HEK293 (cell line): Measurements from ENCODE around the gene ZEB2.

Experiments
- CTCF ChIP-seq: fragments of 450-650 bp; formaldehyde crosslinking; IDR thresholded peaks from 2 replicates; pipeline ENCODE4 v1.5.1; 2016; ENCODE audit warnings: missing biosample characterization, missing genetic modification characterization
- PBX3 ChIP-seq: sonication (generic); formaldehyde crosslinking; IDR thresholded peaks from 2 replicates; pipeline ENCODE4 v1.8.1; 2022; ENCODE audit warnings: mild to moderate bottlenecking, moderate library complexity, missing genetic modification reagents
- ZNF26 ChIP-seq: fragments of 450-650 bp; formaldehyde crosslinking; IDR thresholded peaks from 2 replicates; pipeline ENCODE4 v1.5.1; 2016; ENCODE audit warnings: missing biosample characterization, missing genetic modification characterization

- no peak for TF ChIP-seq PBX3
- TF ChIP-seq CTCF (tag by site-specific recombination): no peak
- no peak for TF ChIP-seq ZNF26 (tag by site-specific recombination)
These were observed 158.2 kb downstream of the ZEB2 start for GRCh38 chr2:144361742-144362141.
